Fibroblast of skin of right biceps (primary cell): ENCODE data around the gene GALNTL6.
"Not testable (repeated sequence)": the region's sequence is repeated elsewhere in the genome, so short reads cannot be mapped to it uniquely, and the experiment has no call there.

ENCODE experiments used
- DNase-seq: peaks from one replicate; pipeline ENCODE4 v3.0.0-alpha.2; 2013

Gene GALNTL6

DNA sequence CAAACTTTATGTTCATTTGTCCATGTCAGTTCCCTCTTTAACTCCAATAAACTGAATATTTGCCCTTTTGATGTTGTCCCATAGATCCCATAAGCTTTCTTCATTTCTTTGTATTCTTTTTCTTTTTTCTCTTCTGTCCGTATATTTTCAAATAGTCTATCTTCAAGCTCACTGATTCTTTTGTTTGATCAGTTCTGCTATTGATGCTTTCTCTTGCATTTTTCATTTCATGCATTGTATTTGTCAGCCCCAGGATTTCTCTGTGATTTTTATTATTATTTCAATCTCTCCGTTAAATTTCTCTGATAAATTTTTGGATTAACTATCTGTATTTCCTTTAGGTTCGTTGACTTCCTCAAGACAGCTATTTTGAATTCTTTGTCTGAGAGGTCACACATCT lies 1082.5 kb downstream of the GALNTL6 start:
- DNase-seq: no peak

DNA sequence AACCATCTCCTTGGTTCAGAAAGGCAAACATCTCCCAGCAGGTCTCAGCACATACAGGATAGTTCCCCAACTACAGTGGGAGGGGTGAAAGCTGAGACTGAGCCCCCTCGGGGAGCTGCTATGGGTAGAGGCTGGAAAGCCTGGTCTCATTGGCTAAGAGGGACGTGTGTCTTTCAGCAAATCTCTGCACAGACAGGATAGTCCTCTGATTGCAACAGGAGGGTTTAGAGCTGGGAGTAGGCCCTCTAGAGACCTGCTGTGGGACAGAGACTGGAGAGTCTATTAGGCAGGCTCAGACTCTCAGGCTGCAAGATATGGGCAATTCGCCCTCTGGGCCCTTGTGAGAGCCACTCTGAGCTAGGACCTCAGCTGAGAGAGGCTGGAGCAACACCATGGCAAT lies 1083.8 kb downstream of the GALNTL6 start:
- no peak for DNase-seq

DNA sequence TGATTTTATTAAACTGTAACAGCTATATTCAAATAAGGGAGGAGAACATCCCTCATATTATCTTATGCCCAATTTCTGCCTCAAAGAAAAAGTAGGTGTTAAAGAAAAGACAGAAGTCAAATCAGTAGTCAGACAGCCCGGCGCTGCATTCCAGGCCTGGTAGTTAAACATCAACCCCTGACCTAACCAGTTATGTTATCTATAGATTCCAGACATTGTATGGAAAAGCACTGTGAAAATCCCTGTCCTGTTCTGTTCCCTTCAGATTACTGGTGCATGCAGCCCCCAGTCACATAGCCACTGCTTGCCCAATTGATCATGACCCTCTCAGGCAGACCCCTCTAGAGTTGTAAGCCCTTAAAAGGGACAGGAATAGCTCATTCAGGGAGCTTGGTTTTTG lies 1085.5 kb downstream of the GALNTL6 start:
- no peak for DNase-seq

DNA sequence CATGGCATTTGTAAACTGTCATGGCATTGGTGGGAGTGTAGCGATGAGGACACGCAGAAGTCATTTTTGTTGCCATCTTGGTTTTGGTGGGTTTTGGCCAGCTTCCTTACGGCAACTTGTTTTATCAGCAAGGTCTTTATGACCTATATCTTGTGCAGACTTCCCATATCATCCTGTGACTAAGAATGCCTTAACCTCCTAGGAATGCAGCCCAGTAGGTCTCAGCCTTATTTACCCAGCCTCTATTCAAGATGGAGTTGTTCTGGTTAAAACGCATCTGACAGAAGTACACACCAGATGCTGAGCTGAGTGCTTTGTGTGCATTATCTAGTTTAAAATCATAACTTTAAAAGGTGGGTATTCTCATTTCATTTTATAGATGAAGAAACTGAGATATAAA lies 1086.7 kb downstream of the GALNTL6 start:
- DNase-seq: no peak

DNA sequence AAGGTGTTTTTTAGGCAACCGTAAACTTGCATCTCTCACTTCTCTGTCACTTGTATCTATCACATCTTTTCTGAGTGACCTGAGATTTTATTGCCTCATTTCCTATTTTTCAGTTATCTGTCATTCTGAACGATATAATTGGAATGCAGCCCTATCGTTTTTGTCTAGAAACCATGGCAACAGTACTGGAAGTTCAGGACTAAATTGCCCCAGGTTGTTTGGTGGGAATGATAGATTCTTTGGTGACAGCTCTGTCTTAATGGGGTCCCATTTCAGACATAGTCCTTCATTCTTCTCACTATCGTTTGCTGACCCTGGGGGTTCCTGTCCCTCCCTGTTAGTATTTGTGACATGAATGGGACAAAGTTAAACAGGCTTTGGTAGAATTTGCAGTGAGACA lies 1087.7 kb downstream of the GALNTL6 start:
- DNase-seq: no peak

DNA sequence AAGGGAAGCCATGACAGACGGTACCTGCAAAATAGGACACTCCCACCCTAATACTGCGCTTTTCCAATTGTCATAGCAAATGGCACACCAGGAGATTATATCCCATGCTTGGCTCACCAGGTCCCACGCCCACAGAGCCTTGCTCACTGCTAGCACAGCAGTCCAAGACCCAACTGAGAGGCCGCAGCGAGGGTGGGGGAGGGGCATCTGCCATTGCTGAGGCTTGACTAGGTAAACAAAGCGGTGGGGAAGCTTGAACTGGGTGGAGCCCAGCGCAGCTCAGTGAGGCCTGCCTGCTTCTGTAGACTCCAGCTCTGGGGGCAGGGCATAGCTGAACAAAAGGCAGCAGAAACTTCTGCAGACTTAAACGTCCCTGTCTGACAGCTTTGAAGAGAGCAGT lies 1099.3 kb downstream of the GALNTL6 start:
- not testable (repeated sequence) for DNase-seq

DNA sequence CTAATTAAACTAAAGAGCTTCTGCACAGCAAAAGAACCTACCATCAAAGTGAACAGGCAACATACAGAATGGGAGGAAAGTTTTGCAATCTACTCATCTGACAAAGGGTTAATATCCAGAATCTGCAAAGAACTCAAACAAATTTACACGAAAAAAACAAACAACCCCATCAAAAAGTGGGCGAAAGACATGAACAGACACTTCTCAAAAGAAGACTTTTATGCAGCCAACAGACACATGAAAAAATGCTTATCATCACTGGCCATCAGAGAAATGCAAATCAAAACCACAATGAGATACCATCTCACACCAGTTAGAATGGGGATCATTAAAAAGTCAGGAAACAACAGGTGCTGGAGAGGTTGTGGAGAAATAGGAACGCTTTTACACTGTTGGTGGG lies 1104.2 kb downstream of the GALNTL6 start:
- DNase-seq: not testable (repeated sequence)

DNA sequence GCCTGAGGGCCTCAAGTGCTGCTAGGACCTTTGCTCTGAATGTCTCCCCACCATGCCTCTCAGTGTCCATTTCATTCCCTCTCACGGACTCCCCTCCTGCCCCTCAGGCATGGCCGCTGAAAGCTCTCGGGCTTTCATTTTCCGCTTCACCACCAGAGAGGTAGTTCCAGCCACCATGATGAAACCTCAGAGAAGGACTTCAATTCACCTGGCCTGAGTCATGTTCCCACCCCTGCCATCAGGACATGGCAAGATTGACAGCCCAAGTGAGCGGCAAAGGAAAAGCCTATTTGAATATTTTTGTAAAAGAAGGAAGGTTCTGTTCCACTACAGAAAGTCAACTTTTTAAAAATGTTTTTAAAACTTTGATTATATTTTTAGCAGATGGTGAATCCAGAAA lies 1106.1 kb downstream of the GALNTL6 start:
- no peak for DNase-seq

DNA sequence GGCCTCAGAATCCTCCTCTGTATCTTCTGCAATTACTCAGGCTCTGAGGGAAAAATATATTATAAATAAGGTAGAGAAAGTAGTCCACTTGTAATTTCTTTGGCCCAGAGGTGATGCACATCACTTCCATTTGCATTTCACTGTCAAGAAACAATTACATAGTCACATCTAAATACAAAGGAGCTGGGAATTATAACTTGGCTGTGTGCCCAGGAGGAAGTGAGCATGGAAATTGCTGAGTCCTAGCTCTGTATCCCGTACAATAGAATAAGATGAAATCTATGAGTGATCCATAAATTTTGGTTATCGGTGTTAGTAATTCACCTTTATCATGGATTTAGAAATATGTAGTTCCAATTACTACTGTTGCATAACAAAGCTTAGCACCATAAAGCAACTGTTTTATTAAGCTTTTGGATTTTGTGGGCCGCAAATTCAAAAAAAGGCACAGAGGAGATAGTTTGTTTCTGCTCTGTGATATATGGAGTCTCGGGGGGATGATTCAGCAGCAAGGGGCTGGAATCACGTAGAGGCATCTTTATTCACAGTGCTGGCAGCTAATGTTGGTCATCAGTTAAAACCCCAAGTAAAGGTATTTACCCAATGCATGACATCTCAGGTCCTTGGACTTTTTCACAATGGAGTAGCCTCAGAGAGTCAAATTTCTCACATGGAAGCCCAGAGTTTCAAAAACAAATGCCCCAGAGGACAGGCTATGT lies 1114.1 kb downstream of the GALNTL6 start:
- no peak for DNase-seq

DNA sequence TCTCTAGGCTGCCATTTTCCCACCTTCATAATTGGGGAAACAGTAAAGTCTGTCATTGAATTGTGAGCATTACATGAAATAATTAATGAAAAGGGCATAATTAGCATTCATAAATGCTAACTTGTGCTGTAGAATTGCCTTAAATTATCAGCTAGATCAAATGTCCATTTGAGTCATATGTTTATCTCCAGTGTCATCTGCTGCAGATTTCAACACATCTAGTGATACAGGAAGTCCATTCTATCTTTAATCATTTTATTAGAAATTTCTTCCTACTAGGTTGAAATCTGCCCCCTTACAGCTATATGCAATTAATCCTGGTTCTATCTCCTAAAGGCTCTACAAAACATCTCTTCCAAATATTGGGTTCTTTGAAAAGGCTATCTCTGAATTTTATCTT lies 1115.1 kb downstream of the GALNTL6 start:
- DNase-seq: no peak

DNA sequence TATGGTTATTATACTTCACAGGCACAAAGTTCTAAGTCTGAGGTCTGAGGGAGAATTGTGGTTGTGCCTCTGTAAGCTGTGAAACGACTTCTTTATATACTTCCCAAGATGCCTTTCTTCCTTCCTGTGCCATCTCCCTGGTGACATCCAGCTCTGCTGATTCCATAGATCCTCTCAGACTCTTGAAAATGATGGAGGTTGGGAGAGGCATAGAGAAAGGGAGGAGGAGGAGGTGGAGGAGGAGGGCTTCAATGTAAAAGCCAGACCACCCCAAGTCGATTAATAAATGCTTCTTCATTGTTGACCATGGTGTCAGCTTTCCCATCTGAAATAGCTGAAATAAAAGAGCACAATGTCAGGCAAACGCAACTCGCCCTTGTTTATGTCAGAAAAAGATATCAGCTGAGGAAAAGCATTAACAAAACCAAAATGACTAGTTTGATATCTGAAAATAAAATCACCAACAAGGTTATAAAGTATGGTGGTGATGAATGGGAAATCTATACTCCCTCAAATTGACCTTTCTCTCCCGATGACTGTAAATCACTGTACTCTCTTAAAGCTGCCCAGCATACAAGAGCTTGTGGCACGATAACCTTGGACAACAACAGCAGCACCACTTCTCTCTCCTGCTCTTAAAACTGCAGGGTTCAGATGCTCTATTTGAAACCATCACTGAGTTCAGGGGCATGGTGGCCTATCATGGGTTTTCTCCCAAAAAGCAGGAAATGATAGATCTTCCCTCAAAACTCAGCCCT lies 1125.0 kb downstream of the GALNTL6 start:
- no peak for DNase-seq

DNA sequence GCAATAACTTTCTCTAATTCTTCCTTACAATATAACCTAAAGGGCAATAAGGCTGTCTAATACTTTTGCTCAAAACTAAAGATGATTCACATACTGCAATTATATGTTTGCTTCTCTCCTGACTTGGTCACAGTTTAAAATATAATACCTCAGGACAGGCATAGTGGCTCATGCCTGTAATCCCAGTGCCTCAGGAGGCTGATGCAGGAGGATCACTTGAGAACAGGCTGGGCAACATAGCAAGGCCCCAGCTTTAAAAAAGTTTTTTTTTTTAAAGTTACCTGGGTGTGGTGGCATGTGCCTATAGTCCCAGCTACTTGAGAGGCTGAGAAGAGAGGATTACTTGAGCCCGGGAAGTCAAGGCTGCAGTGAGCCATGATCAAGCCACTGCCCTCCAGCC lies 1125.7 kb downstream of the GALNTL6 start:
- no peak for DNase-seq

DNA sequence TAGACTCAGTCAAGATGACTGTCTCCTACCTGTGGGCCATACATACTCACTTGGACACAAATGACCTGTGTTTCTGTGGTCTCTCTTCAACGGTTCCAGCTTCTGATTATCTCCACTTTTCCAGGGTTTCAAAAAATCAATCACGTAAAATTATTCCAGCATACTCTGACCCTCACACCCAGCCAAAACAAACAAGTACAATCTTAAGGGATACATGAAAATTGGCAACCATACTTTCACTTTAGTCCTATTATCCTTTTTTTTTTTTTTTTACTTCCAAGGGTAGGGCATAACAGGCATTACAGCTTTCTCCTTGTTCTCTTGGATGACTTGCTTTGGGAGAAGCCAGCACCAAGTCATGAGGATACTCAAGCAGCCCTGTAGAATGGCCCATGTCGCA lies 1129.6 kb downstream of the GALNTL6 start:
- DNase-seq: no peak

DNA sequence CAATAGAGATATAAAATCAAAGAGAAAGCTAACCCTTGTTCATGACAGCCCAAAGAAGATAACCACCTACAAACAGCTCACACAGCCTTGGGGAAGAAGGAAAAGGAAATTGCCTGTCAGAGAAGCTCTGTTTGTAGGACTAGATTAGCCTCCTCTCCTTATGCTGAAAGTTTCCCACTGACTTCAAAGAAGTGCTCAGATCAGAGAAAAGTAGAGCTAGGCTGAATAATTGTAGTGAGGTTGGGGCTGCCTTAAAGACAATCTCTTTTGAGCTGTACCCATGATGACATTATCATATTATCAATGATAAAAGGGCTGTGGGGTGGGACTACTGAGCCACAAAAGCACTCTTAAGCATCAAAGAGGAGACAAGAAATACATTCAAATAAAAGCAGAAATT lies 1132.4 kb downstream of the GALNTL6 start:
- no peak for DNase-seq

DNA sequence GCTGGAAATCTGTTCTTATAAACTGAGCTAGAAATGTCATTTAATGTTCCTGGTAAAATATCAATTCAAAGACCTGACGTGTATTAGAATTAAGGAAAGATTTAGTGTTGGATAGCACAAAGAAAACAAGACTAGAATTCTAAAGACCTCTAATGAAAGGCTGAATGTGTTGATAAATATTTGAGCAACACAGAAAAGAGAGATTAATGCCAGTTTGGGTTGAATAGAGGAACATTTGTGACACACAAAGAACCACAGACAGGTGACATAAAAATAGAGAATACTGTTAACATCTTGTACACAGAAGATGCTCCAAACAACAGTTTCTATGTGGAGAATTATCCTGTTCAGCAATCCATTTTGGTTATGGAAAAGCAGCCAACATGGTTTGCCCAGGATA lies 1133.3 kb downstream of the GALNTL6 start:
- DNase-seq: no peak

DNA sequence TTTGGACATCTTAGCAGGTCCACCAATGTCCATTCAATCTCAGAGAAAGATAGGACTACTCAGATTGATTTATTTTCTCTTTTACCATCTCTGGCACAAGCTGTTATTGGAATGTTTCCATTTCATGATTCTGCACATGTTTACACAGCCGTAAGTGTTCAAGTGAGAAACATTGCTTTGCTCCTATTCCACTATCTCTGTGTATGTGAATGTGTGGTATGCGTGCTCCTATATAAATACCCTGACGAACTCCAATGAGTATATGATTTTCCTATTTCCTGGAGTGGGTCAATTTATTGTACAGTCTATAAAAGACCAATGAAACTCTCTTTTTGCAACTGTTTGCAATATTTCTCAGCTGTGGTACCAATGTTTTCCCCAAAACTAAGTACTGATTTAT lies 1134.4 kb downstream of the GALNTL6 start:
- DNase-seq: no peak

DNA sequence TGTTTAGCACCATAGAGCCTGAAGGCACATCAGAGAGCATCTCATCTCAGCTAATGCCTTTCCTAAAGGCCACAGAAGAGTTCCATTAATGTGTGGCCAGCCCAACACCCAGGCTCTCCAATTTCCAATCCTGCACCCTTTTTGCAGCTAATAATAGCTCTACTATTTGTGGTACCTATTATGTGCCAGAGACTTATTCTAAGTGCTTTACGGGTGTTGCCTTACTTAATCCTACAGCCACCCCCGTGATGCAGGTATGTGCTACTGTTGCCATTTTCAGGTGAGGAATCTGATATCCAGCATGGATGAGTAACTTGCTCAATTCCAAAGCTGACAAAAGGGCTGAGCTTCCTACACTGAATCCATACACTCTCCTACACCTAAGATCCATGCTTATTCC lies 1137.8 kb downstream of the GALNTL6 start:
- no peak for DNase-seq

DNA sequence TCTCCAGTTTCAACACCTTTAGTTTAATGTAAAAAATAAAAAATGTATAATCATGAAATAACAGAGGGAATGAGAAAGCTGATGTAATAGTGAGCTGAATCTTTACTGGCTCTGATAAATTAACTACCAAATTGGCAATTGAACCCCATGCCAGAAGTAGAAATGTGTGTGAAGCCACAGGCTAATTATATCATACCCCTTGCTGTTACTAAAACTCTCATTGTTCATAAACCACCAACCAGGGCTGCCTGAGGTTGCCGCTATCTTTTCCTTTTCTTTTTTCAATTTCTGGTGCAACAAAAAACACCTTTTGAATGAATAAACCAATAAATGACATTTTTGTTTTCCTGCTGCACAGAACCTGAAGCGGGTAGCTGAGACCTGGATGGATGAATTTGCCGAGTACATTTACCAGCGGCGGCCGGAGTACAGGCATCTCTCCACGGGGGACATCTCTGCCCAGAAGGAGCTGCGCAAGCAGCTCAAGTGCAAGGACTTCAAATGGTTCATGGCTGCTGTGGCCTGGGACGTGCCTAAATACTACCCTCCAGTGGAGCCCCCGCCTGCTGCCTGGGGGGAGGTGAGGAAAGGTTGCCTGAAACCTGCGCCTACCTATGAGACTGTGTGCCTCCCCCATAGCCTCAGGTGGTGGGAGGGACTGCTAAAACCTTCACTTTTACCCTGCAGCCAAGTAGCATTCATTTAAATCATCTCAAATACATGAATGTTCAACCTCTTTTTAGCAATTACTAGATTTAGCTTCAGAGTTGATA lies 1138.7 kb downstream of the GALNTL6 start:
- no peak for DNase-seq

DNA sequence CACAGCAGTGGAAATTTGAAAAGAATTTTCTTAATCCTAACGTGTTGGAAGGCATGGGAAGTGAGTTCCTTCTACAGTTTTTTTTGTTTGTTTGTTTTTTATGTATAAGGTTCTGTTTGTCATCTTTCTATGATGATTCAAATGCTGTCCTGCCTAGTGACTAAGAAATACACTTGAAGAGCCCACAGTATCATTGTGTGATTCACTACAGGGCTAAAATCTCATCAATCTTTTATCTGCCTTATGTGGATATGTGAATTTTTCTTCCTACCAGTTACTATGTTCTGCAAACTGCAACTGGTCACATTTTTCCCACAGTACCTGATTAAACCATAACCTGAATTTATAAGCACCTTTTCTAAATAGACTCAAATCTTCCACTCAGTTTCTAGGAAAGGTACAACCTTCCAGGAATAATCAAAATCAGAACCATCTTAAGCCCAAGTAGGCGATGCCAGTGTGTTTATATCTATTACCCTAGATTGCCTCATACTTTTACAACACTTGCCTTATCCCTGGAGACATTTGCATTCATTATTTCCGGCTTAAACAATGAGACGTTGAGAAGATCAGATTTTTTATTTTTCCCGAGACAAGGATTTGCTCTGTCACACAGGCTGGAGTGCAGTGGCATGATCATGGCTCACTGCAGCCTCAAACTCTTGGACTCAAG lies 1140.8 kb downstream of the GALNTL6 start:
- DNase-seq: no peak

DNA sequence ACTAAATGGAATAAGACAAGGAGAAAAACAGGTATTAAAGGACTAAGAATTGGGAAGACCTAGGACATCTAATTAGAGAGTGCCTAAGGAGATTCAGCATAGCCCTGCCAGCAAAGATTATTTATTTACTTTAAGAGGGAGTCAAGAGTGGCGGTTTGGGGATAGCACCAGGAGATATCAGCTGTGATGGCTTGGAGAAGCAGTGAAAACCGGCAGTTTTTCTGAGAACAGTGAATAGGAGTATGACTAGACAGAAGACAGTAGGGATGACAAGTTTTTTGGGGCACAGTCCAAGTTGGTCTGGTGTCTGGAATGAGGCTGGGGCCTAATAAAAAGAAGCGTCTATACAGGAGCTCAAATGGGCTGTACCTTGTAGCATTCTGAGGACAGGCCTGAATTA lies 1143.1 kb downstream of the GALNTL6 start:
- not testable (repeated sequence) for DNase-seq

DNA sequence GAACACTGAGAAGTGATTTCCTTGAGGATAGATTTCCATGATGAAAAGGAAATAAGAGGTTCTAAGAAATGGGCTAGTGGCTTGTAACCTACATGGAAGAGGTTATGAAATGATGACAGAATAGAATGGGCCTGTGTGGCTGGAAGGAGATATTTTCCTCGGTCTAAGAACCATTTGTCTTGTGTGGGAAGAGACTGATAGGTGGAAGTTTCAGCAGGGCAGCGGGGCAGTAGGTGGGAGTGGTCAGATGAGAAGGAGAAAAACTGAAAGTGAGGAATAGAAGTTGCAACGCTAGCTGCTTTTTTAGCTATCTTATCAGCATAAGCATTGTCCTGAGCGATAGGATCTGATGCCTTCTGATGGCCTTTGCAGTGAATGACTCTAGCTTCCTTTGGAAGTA lies 1144.0 kb downstream of the GALNTL6 start:
- DNase-seq: no peak

DNA sequence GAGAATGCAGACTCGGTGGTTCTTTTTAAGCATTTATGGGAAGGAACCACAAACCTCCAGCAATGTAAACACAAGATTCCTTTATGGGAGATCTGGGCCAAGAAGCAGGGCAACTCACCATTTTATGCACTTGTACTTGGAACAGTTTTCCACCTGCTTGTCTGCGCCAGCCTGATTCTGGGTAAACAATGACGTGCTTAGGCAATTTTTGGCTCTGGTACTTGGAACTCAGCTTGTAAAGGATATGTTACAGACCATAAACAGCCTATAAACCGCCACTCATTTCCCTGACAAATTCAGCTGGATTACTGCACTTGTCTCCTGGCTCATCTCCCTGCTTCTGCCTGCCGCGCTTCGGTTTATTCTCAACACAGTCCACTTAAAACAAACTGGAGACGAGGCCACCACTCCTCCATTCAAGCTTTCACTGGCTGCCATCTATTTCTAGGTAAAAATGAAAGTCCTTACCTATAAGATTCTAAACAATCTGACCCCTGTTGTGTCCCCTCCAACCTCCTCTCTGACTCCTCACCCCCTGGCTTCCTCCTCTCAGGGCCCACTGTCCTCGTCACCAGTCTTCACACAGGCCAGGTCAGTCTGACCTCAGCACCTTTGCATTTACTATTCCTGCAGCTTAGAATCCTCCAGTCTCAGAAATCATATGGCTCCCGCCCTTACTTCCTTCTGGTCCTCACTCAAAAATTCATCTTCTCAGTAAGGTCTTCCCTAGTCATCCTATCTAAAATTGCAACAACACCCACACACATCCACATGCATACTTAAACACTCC lies 1149.6 kb downstream of the GALNTL6 start:
- DNase-seq: no peak
